Endometrium (tissue), 2 donors: Measurements from ENCODE around the gene GRIK4.
"Not testable (repeated sequence)": the region's sequence is repeated elsewhere in the genome, so short reads cannot be mapped to it uniquely, and the experiment has no call there.

ENCODE experiments used
- FAIRE-seq: peaks from 2 replicates; lab custom pipeline; 2012; peaks lifted over from hg19 to GRCh38; lab: Jason Lieb, UNC
- donor health status: control.
- donor health status: control.

The GRIK4 gene

GRCh38 chr11:120781486-120782120 lies 270.1 kb downstream of the GRIK4 start:
- FAIRE-seq: no peak

- FAIRE-seq: no peak
Measured at GRCh38 chr11:120784566-120785251, 273.2 kb downstream of the GRIK4 start.

- FAIRE-seq: no peak
Measured at GRCh38 chr11:120785576-120785975, 274.0 kb downstream of the GRIK4 start.

GRCh38 chr11:120786206-120786735 lies 274.7 kb downstream of the GRIK4 start:
- no peak for FAIRE-seq

- not testable (repeated sequence) for FAIRE-seq
Measured at GRCh38 chr11:120787224-120787623, 275.7 kb downstream of the GRIK4 start.

GRCh38 chr11:120789391-120789790 lies 277.8 kb downstream of the GRIK4 start:
- FAIRE-seq: no peak

- no peak for FAIRE-seq
Measured at GRCh38 chr11:120792306-120792705, 280.8 kb downstream of the GRIK4 start.

GRCh38 chr11:120793150-120793549 lies 281.6 kb downstream of the GRIK4 start:
- no peak for FAIRE-seq

- FAIRE-seq: no peak
Measured at GRCh38 chr11:120793806-120794479, 282.4 kb downstream of the GRIK4 start.

- no peak for FAIRE-seq
Measured at GRCh38 chr11:120794748-120795147, 283.2 kb downstream of the GRIK4 start.

GRCh38 chr11:120795185-120795584 lies 283.6 kb downstream of the GRIK4 start:
- FAIRE-seq: no peak

GRCh38 chr11:120797143-120797542 lies 285.6 kb downstream of the GRIK4 start:
- FAIRE-seq: no peak

- no peak for FAIRE-seq
Measured at GRCh38 chr11:120798854-120799253, 287.3 kb downstream of the GRIK4 start.

- no peak for FAIRE-seq
Measured at GRCh38 chr11:120800206-120800605, 288.7 kb downstream of the GRIK4 start.

GRCh38 chr11:120801801-120802689 lies 290.5 kb downstream of the GRIK4 start:
- no peak for FAIRE-seq

GRCh38 chr11:120805960-120806555 lies 294.5 kb downstream of the GRIK4 start:
- FAIRE-seq: no peak

- FAIRE-seq: no peak
Measured at GRCh38 chr11:120807414-120808150, 296.0 kb downstream of the GRIK4 start.

- FAIRE-seq: no peak
Measured at GRCh38 chr11:120808616-120809050, 297.1 kb downstream of the GRIK4 start.

GRCh38 chr11:120810251-120810650 lies 298.7 kb downstream of the GRIK4 start:
- FAIRE-seq: no peak

- no peak for FAIRE-seq
Measured at GRCh38 chr11:120811199-120811598, 299.7 kb downstream of the GRIK4 start.

GRCh38 chr11:120811731-120812130 lies 300.2 kb downstream of the GRIK4 start:
- no peak for FAIRE-seq
